ENCODE data around the gene ZNF827.

The ZNF827 gene

GRCh38 chr4:145829629-145830395 lies 108.8 kb downstream of the ZNF827 start:
- no peak for DNase-seq (ENCODE audit: low read depth in 2 of 2)

GRCh38 chr4:145828802-145829485 lies 109.7 kb downstream of the ZNF827 start:
- no peak for DNase-seq (ENCODE audit: low read depth in 2 of 2)

- no peak for DNase-seq (ENCODE audit: low read depth in 2 of 2)
Observed at GRCh38 chr4:145827885-145828284, 110.7 kb downstream of the ZNF827 start.

- no peak for DNase-seq (ENCODE audit: low read depth in 2 of 2)
Observed at GRCh38 chr4:145825255-145825654, 113.4 kb downstream of the ZNF827 start.

GRCh38 chr4:145824463-145824862 lies 114.2 kb downstream of the ZNF827 start:
- DNase-seq (ENCODE audit: low read depth in 2 of 2): no peak

GRCh38 chr4:145823743-145824142 lies 114.9 kb downstream of the ZNF827 start:
- DNase-seq (ENCODE audit: low read depth in 2 of 2): no peak

GRCh38 chr4:145822581-145822980 lies 116.0 kb downstream of the ZNF827 start:
- no peak for DNase-seq (ENCODE audit: low read depth in 2 of 2)

- no peak for DNase-seq (ENCODE audit: low read depth in 2 of 2)
Observed at GRCh38 chr4:145822181-145822580, 116.4 kb downstream of the ZNF827 start.

GRCh38 chr4:145821766-145822165 lies 116.9 kb downstream of the ZNF827 start:
- DNase-seq (ENCODE audit: low read depth in 2 of 2): no peak

- DNase-seq (ENCODE audit: low read depth in 2 of 2): no peak
Observed at GRCh38 chr4:145820407-145820806, 118.2 kb downstream of the ZNF827 start.

GRCh38 chr4:145819853-145820181 lies 118.8 kb downstream of the ZNF827 start:
- no peak for DNase-seq (ENCODE audit: low read depth in 2 of 2)

- no peak for DNase-seq (ENCODE audit: low read depth in 2 of 2)
Observed at GRCh38 chr4:145819101-145819852, 119.3 kb downstream of the ZNF827 start.

- DNase-seq (ENCODE audit: low read depth in 2 of 2): no peak
Observed at GRCh38 chr4:145818011-145818410, 120.6 kb downstream of the ZNF827 start.

GRCh38 chr4:145816091-145816490 lies 122.5 kb downstream of the ZNF827 start:
- DNase-seq (ENCODE audit: low read depth in 2 of 2): no peak

GRCh38 chr4:145815626-145816025 lies 123.0 kb downstream of the ZNF827 start:
- no peak for DNase-seq (ENCODE audit: low read depth in 2 of 2)

GRCh38 chr4:145815027-145815612 lies 123.5 kb downstream of the ZNF827 start:
- no peak for DNase-seq (ENCODE audit: low read depth in 2 of 2)

- DNase-seq (ENCODE audit: low read depth in 2 of 2): no peak
Observed at GRCh38 chr4:145814246-145814645, 124.4 kb downstream of the ZNF827 start.

GRCh38 chr4:145812919-145813318 lies 125.7 kb downstream of the ZNF827 start:
- no peak for DNase-seq (ENCODE audit: low read depth in 2 of 2)

- DNase-seq (ENCODE audit: low read depth in 2 of 2): no peak
Observed at GRCh38 chr4:145808848-145809512, 129.6 kb downstream of the ZNF827 start.

- DNase-seq (ENCODE audit: low read depth in 2 of 2): no peak
Observed at GRCh38 chr4:145808021-145808650, 130.5 kb downstream of the ZNF827 start.

GRCh38 chr4:145805490-145805889 lies 133.1 kb downstream of the ZNF827 start:
- no peak for DNase-seq (ENCODE audit: low read depth in 2 of 2)
